Activated CD4-positive, alpha-beta T cell treated with anti-CD3 and anti-CD28 coated beads for 36 hours (primary cell): ENCODE data around the gene ZNF512B. TPM values are rescaled to one million over a fixed set of nuclear protein-coding genes. Genes with fewer than 3 reads are reported as not detected.
"Not testable (repeated sequence)": the region's sequence is repeated elsewhere in the genome, so short reads cannot be mapped to it uniquely, and the experiment has no call there.

ENCODE experiments used
- ATAC-seq: fragments of 200-7000 bp; cut with Tn5 transposase; one replicate; pipeline ENCODE4 v1.10.0; 2021; ENCODE audit warnings: mild to moderate bottlenecking, moderate library complexity
- CTCF ChIA-PET: fragments of 350-600 bp; sonication (Branson Sonifier 250); formaldehyde crosslinking; loops from one replicate; lab custom pipeline; 2021; ENCODE audit warnings: antibody characterized with exemption; lab: Charles Lee
- POLR2A ChIA-PET: fragments of 350-600 bp; sonication (Branson Sonifier 250); formaldehyde crosslinking; loops from one replicate; lab custom pipeline; 2021; ENCODE audit warnings: antibody characterized with exemption, inconsistent platforms; lab: Charles Lee
- DNase-seq: peaks from one replicate; pipeline ENCODE4 v3.0.0-alpha.2; 2020
- H3K27ac Mint-ChIP-seq: one replicate; pipeline ENCODE4 v1.8.0; 2021; ENCODE audit warnings: mixed read lengths
- H3K27me3 Mint-ChIP-seq: one replicate; pipeline ENCODE4 v1.8.0; 2021; ENCODE audit warnings: mixed read lengths
- H3K36me3 Mint-ChIP-seq: one replicate; pipeline ENCODE4 v1.8.0; 2021; ENCODE audit warnings: low read depth, mixed read lengths
- H3K4me1 Mint-ChIP-seq: one replicate; pipeline ENCODE4 v1.8.0; 2021; ENCODE audit warnings: mixed read lengths
- H3K4me3 Mint-ChIP-seq: one replicate; pipeline ENCODE4 v1.8.0; 2021; ENCODE audit warnings: mild to moderate bottlenecking, moderate library complexity, mixed read lengths
- H3K9me3 Mint-ChIP-seq: one replicate; pipeline ENCODE4 v1.8.0; 2021; ENCODE audit warnings: low read depth, mixed read lengths
- intact Hi-C, 2 experiments: fragments of 100-400 bp; cut with DNase I in 1 of 2; cut with micrococcal nuclease in 1 of 2; formaldehyde crosslinking; loops; one replicate each; pipeline versions ENCODE4 v1.14.2 to v1.15.1; 2022 to 2024; cut with DNase I, micrococcal nuclease
- total RNA-seq, 2 experiments: library from RNA; stranded (reverse); gene quantifications; one replicate each; pipeline ENCODE4 v1.2.3, GENCODE V29; 2021

ZNF512B gene
- total RNA-seq, 2 experiments from 2014 or later, result 12.6 to 13.1 TPM

DNA sequence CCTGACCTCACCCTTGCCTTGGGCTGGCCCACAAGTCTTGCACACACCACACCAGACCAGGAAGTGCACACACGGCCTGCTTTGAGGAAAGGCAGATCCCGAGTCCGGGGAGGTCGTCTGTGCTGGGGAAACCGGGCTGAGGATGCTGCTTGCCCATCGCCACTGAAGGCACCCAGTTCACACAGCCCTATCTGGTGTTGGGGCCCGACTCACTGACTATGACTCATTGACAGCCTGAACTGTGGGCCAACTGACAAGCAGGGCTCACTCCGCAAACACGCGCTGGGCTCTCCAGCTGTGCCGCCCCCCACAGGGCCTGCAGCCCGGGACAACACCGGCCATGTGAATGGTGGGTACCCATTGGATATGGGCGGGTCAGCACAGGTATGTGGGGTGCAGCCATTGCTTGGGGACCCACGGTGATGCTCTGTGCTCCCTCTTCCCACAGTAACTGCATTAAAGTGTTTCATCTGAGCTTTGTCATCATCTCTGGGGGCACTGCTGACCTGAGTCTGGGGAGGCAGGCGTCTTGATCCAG, 8.1 kb upstream of the ZNF512B start:
- H3K4me3 Mint-ChIP-seq, result peak overlapping the region; percentile 78
- peaks cover 61% of the 10 kb centered on the region for H3K4me1 Mint-ChIP-seq
- no peaks in the 10 kb centered on the region for H3K9me3 Mint-ChIP-seq
- POLR2A ChIA-PET, result no interaction called here
- peak; percentile 83 for DNase-seq
- CTCF ChIA-PET, result interaction anchor here (0.8 to 1.5 kb wide), 3 partner anchors 62 to 212 kb away, joined by 3 to 5 read pairs (median 3); no protein-coding TSS in a partner anchor
- peak; percentile 50 for ATAC-seq
- peaks cover 35% of the 10 kb centered on the region for H3K36me3 Mint-ChIP-seq
- H3K27me3 Mint-ChIP-seq, result no peaks in the 10 kb centered on the region
- intact Hi-C loops, result loop anchor here (2.0 to 10.0 kb wide), 3 partner anchors 243 to 763 kb away; partner anchors contain the start of genes LIME1 (in 1 of the 2), SLC2A4RG (in 1 of the 2) and YTHDF1 (in 1 of the 2)
- H3K27ac Mint-ChIP-seq, result peak overlapping the region; percentile 86

DNA sequence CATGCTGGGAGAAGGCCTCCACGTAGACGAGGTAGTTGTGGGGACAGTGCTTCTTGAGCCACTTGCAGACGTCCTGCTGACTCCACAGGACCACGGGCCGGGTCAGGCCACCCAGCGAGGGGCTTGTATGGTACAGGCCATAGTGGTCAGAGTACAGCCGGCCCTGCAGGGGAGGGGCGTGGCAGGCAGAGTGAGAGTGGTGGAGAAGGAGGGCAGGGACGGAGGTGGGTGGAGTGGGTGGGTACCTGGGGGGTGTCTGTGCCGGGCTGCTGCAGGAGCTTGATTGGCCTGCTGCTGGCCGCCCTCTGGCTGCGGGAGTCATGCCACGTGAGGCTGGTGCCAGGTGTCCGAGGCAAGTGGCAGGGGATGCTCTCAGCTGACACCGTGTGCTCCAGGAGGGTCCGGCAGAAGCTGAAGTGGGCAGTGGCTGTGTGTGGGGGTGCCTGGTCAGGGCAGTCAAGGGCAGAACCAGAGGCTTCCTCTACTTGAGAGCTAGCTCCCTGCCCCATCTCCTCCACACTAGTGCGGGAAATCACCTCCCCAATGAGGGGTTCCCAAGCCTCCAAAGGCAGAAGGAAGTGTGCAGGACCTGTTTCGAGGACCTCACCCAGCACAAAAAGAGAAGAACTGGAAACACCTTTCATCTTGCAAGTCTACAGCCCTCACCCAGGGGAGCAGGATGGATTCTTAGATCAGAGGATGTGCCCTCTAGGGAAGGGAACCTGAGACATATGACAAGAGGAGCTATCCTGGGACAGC, 7.4 kb upstream of the ZNF512B start:
- DNase-seq (no peak), ATAC-seq (peak; percentile 0)
- CTCF ChIA-PET, result interaction anchor here (0.8 to 1.5 kb wide), 3 partner anchors 62 to 212 kb away, joined by 3 to 5 read pairs (median 3); no protein-coding TSS in a partner anchor
- H3K9me3 Mint-ChIP-seq, result no peaks in the 10 kb centered on the region
- peak overlapping the region; percentile 86 for H3K27ac Mint-ChIP-seq
- H3K4me3 Mint-ChIP-seq, result peak overlapping the region; percentile 78
- peaks cover 29% of the 10 kb centered on the region for H3K36me3 Mint-ChIP-seq
- intact Hi-C loops, result loop anchor here (10.0 kb wide), 2 partner anchors 242 to 762 kb away; partner anchors contain the start of genes LIME1 (in 1 of the 2), SLC2A4RG (in 1 of the 2) and YTHDF1 (in 1 of the 2)
- peaks cover 56% of the 10 kb centered on the region for H3K4me1 Mint-ChIP-seq
- POLR2A ChIA-PET, result no interaction called here
- H3K27me3 Mint-ChIP-seq, result no peaks in the 10 kb centered on the region

DNA sequence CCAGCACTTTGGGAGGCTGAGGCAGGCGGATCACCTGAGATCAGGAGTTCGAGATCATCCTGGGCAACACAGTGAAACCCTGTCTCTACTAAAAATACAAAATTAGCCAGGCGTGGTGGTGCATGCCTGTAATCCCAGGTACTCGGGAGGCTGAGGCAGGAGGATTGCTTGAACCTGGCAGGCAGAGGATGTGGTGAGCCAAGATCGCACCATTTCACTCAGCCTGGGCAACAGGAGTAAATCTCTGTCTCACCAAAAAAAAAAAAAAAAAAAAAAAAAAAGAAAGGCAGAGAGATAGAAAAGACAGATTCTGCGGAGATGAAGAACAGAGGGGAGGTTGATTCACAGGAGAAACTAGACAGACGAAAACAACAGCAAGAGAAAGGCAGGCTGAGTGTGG, 6.8 kb upstream of the ZNF512B start:
- intact Hi-C loops, result loop anchor here (10.0 kb wide), 2 partner anchors 242 to 762 kb away; partner anchors contain the start of genes LIME1 (in 1 of the 2), SLC2A4RG (in 1 of the 2) and YTHDF1 (in 1 of the 2)
- peaks cover 26% of the 10 kb centered on the region for H3K36me3 Mint-ChIP-seq
- H3K4me3 Mint-ChIP-seq, result peak overlapping the region; percentile 16
- H3K9me3 Mint-ChIP-seq, H3K27me3 Mint-ChIP-seq, ATAC-seq, POLR2A ChIA-PET: not testable (repeated sequence)
- H3K4me1 Mint-ChIP-seq, result peaks cover 52% of the 10 kb centered on the region
- CTCF ChIA-PET, result interaction anchor here (1.5 kb wide), 1 partner anchor 70 kb away, joined by 3 read pairs; no protein-coding TSS in a partner anchor
- DNase-seq, result peak; percentile 48
- peak overlapping the region; percentile 35 for H3K27ac Mint-ChIP-seq

DNA sequence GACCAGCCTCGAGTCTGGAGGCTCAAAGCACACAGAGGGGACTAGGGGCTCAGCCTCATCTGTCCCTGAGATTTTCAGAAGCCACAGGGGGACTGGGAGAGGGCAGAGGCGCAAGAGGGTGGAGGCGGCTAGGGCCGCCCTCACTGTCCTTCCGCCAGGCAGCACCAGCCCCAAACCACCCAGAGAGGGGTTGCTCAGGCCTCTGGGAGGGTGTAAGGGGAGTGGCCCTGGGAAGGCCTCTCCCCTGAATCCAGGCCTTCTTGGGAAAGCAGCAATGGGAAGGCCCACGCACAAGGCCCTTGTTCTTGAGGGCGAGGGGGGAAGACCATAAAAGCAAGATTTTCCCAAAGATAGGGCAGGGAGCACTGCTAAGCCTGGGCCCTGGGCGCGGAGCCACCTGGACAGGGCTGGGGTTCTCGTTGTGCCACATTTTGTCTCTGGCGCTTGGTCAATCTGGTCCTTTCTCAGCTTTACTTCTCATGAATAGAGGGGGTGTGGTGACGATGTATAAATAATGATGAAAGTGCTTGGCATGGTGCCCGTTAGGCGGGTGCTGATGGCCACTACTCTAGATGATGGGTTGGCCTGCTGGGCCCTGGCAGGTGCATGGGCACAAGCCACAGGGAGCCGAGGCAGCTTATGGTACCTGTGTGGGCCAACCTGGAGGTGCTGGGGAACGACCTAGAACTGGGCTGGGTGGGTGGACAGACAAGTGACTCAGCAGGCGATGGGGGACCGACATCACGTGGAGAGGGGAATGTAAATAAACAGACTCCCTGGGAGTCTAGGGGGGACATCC, 4.9 kb upstream of the ZNF512B start:
- POLR2A ChIA-PET, result interaction anchor here (1.1 kb wide), 1 partner anchor 73 kb away, joined by 3 read pairs; no protein-coding TSS in a partner anchor
- ATAC-seq (no peak), DNase-seq (peak; percentile 8)
- CTCF ChIA-PET, result interaction anchor here (0.5 to 2.2 kb wide), 17 partner anchors 13 to 438 kb away, joined by 3 to 10 read pairs (median 4); partner anchors contain the start of genes PTK6, TPD52L2 and UCKL1
- Mint-ChIP-seq H3K4me3 (no peak overlapping the region), H3K4me1 (peaks cover 40% of the 10 kb centered on the region), H3K27ac (no peak overlapping the region), H3K36me3 (peaks cover 24% of the 10 kb centered on the region), H3K9me3 (no peaks in the 10 kb centered on the region), H3K27me3 (no peaks in the 10 kb centered on the region)
- intact Hi-C loops, result loop anchor here (1.0 to 10.0 kb wide), 9 partner anchors 65 to 760 kb away; partner anchors contain the start of genes DNAJC5 (in 1 of the 2), LIME1 (in 1 of the 2), SLC2A4RG (in 1 of the 2) and YTHDF1 (in 1 of the 2)

DNA sequence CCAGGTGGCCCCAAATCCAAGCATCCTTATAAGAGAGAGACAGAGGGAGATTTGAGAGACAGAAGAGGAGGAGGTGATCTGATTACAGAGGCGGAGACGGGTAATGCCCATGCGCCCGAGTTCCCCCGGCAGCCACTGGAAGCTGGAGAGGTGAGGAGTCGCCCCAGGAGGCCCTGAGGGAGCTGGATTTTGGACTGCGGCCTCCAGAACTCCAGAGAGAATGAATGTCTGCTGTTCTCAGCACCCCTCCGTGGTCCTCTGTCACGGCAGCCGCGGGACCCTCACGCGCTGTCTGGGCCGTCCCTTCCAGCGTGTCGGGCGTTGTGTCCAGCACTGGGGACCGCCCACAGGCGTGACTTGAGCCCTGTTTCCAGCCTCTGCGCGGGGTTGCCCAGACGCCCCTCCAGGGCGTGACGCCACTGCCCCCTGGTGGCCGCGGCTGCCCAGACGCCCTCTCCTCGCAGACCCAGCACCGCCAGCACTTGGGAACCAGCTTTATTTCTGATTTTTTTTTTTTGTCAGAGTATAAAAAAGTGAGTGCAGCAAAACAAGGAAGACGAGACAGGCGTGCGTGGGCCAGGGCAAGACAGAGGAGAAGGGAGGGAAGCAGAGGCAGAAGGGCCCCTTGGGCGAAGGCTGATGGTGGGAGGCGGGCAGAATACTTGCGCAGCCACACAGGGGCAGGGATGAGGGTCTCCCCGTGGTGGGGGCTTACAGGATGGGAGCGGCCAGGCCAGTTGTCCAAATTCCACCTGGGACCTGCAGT, 4.1 kb upstream of the ZNF512B start:
- POLR2A ChIA-PET, result interaction anchor here (1.1 kb wide), 1 partner anchor 72 kb away, joined by 3 read pairs; no protein-coding TSS in a partner anchor
- intact Hi-C loops, result loop anchor here (1.0 to 10.0 kb wide), 9 partner anchors 65 to 759 kb away; partner anchors contain the start of genes DNAJC5 (in 1 of the 2), LIME1 (in 1 of the 2), SLC2A4RG (in 1 of the 2) and YTHDF1 (in 1 of the 2)
- peak; percentile 34 for ATAC-seq
- Mint-ChIP-seq H3K36me3 (peaks cover 24% of the 10 kb centered on the region), H3K4me1 (peaks cover 41% of the 10 kb centered on the region), H3K27ac (no peak overlapping the region), H3K9me3 (no peaks in the 10 kb centered on the region), H3K27me3 (no peaks in the 10 kb centered on the region), H3K4me3 (no peak overlapping the region)
- CTCF ChIA-PET, result interaction anchor here (0.6 to 2.2 kb wide), 17 partner anchors 13 to 452 kb away, joined by 3 to 10 read pairs (median 4); partner anchors contain the start of genes PTK6, TPD52L2 and UCKL1
- peak; percentile 89 for DNase-seq

DNA sequence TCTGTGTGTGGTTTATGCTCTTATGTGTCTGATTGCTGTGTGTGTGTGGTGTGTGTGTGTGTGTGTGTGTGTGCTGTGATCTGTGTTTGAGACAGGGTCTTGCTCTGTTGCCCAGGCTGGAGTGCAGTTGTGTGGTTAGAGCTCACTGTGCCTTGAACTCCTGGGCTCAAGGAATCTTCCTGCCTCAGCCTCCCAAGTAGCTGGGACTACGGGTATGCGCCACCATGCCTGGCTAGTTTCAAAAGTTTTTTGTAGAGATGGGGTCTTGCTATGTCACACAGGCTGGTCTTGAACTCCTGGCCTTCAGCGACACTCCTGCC, 3.4 kb upstream of the ZNF512B start:
- Mint-ChIP-seq H3K36me3 (peaks cover 24% of the 10 kb centered on the region), H3K27ac (no peak overlapping the region), H3K4me3 (no peak overlapping the region), H3K27me3 (no peaks in the 10 kb centered on the region), H3K4me1 (peaks cover 43% of the 10 kb centered on the region), H3K9me3 (no peaks in the 10 kb centered on the region)
- ATAC-seq (no peak), DNase-seq (peak; percentile 6)
- intact Hi-C loops, result loop anchor here (5.0 to 10.0 kb wide), 4 partner anchors 76 to 758 kb away; partner anchors contain the start of genes DNAJC5 (in 1 of the 2), LIME1 (in 1 of the 2), SLC2A4RG (in 1 of the 2) and YTHDF1 (in 1 of the 2)
- POLR2A ChIA-PET, result no interaction called here
- CTCF ChIA-PET, result interaction anchor here (0.6 to 1.8 kb wide), 8 partner anchors 16 to 436 kb away, joined by 3 to 10 read pairs (median 6); partner anchors contain the start of genes PTK6, TPD52L2 and UCKL1

DNA sequence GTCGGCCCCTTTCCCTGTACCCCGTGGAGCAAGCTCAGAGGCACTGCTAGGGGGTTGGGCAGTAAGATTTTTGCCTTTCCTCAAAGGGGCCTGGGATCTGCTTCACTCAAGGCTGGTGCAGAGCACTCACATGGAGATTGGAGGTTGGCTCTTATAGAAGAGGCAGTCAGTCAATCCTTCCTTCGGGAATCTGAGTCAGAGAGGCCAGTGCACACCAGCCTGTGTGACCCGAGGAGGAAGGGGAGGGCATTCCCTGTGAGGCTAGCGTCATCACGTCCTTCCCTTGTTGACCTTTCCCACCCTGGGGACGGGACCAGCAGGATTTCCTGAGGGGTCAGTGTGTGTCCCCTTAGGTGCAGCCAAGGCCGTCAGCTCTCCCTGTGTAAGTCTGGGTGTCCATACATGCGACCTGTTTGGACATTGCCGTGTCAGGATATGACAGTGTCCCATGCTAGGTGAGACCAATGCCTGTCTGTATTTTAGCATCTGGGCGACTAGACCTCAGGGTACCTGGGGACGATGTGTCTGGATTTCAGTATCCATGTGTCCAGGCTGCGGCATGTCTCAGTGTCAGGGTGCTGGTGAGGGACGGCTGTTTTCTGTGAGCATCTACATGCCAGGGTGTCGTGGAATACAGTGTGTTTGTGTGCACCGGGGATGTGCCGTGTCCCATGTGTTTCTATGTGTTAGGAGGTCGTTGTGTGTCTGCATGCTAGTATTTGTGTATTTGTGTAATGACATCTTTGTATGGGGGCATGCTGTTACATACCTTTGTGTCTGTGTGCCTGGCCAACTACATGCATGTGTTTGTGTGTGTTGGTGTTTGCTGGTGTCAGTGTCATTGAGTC, 2.8 kb upstream of the ZNF512B start:
- ATAC-seq (no peak), DNase-seq (peak; percentile 8)
- H3K4me1 Mint-ChIP-seq, result peaks cover 38% of the 10 kb centered on the region
- peaks cover 23% of the 10 kb centered on the region for H3K36me3 Mint-ChIP-seq
- intact Hi-C loops, result loop anchor here (5.0 to 10.0 kb wide), 4 partner anchors 75 to 758 kb away; partner anchors contain the start of genes DNAJC5 (in 1 of the 2), LIME1 (in 1 of the 2), SLC2A4RG (in 1 of the 2) and YTHDF1 (in 1 of the 2)
- CTCF ChIA-PET, result interaction anchor here (0.6 to 1.8 kb wide), 5 partner anchors 18 to 436 kb away, joined by 3 to 10 read pairs (median 3); partner anchors contain the start of genes PTK6 and TPD52L2
- H3K27me3 Mint-ChIP-seq, result no peaks in the 10 kb centered on the region
- no peak overlapping the region for H3K27ac Mint-ChIP-seq
- H3K9me3 Mint-ChIP-seq, result no peaks in the 10 kb centered on the region
- POLR2A ChIA-PET, result no interaction called here
- no peak overlapping the region for H3K4me3 Mint-ChIP-seq

DNA sequence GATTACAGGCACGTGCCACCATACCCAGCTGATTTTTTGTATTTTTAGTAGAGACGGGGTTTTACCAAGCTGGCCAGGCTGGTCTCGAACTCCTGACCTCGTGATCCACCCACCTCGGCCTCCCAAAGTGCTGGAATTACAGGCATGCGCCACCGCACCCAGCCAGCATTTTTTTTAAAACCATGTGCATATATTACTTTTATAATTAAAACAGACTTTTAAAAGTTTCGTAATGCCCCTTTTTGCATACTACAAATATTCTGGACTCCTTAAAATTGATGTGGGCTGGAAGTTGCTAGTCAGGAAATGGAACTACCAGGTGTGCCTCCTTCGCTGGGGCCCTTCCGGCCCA, 2.2 kb upstream of the ZNF512B start:
- CTCF ChIA-PET, result interaction anchor here (0.6 to 1.0 kb wide), 2 partner anchors 18 to 65 kb away, joined by 3 read pairs; no protein-coding TSS in a partner anchor

More for the DNA sequence above, 2.2 kb upstream of the ZNF512B start:
- H3K27ac Mint-ChIP-seq, ATAC-seq, POLR2A ChIA-PET, H3K27me3 Mint-ChIP-seq, H3K4me3 Mint-ChIP-seq, DNase-seq, H3K9me3 Mint-ChIP-seq: not testable (repeated sequence)
- peaks cover 32% of the 10 kb centered on the region for H3K4me1 Mint-ChIP-seq
- intact Hi-C loops, result loop anchor here (5.0 to 10.0 kb wide), 4 partner anchors 75 to 757 kb away; partner anchors contain the start of genes DNAJC5 (in 1 of the 2), LIME1 (in 1 of the 2), SLC2A4RG (in 1 of the 2) and YTHDF1 (in 1 of the 2)
- peaks cover 18% of the 10 kb centered on the region for H3K36me3 Mint-ChIP-seq
